ENCODE results near the gene UBA52. TPM values are rescaled to one million over a fixed set of nuclear protein-coding genes. Genes with fewer than 3 reads are reported as not detected.

UBA52 gene
- total RNA-seq, 3 donors from 2014 or later (not counting 1 experiment from before 2014, with no cell fraction given) = 1,016 to 1,271 (median 1,271) TPM

GRCh38 chr19:18603958-18604819 lies 32.5 kb downstream of the UBA52 start:
- H3K27me3 Mint-ChIP-seq (ENCODE audit: low read depth in 2 of 2) = peaks cover 35 to 45% of the 10 kb centered on the region in 2 donors
- TF ChIP-seq CTCF (IDR thresholded peaks at IDR 0.05) = no peak
- H3K9me3 ChIP-seq (ENCODE audit: control insufficient read depth, insufficient read depth, low read length) = no peaks in the 10 kb centered on the region
- no peak overlapping the region for H3K27ac Mint-ChIP-seq
- no peak overlapping the region for H3K4me3 Mint-ChIP-seq
- H3K36me3 Mint-ChIP-seq = no peaks in the 10 kb centered on the region
- no peaks in the 10 kb centered on the region for H3K36me3 ChIP-seq (ENCODE audit: control insufficient read depth, insufficient read depth, low read length)
- H3K27me3 ChIP-seq (ENCODE audit: control insufficient read depth, insufficient read depth, low read length) = peaks cover 53% of the 10 kb centered on the region
- DNase-seq (no peak), ATAC-seq (no peak)
- no peak overlapping the region for H3K4me3 ChIP-seq (ENCODE audit: low read length)
- peaks cover 10% of the 10 kb centered on the region for H3K4me1 ChIP-seq (ENCODE audit: control insufficient read depth, insufficient read depth, low read length)
- no peaks in the 10 kb centered on the region for H3K9me3 Mint-ChIP-seq
- intact Hi-C loops (cut with micrococcal nuclease) = no loop called here
- H3K4me1 Mint-ChIP-seq = peaks cover 4 to 16% of the 10 kb centered on the region in 2 donors
- no peak overlapping the region for H3K27ac ChIP-seq (ENCODE audit: low read length)
- 16% methylated on average over 26 of the region's 26 CpGs for WGBS (ENCODE audit: insufficient coverage)

- no peak for DNase-seq
- no peak overlapping the region for H3K4me3 Mint-ChIP-seq
- WGBS (ENCODE audit: insufficient coverage) = 18% methylated on average over 9 of the region's 10 CpGs
- H3K4me1 Mint-ChIP-seq = peaks cover 4 to 16% of the 10 kb centered on the region in 2 donors
- Histone ChIP-seq H3K9me3 (ENCODE audit: control insufficient read depth, insufficient read depth, low read length) (no peaks in the 10 kb centered on the region), H3K4me3 (ENCODE audit: low read length) (no peak overlapping the region), H3K27me3 (ENCODE audit: control insufficient read depth, insufficient read depth, low read length) (peaks cover 48% of the 10 kb centered on the region), H3K36me3 (ENCODE audit: control insufficient read depth, insufficient read depth, low read length) (no peaks in the 10 kb centered on the region), H3K27ac (ENCODE audit: low read length) (no peak overlapping the region), H3K4me1 (ENCODE audit: control insufficient read depth, insufficient read depth, low read length) (peaks cover 10% of the 10 kb centered on the region)
- TF ChIP-seq CTCF (IDR thresholded peaks at IDR 0.05) = no peak
- intact Hi-C loops (cut with micrococcal nuclease) = no loop called here
- ATAC-seq = no peak
- H3K9me3 Mint-ChIP-seq = no peaks in the 10 kb centered on the region
- no peaks in the 10 kb centered on the region for H3K36me3 Mint-ChIP-seq
- peaks cover 39 to 51% of the 10 kb centered on the region in 2 donors for H3K27me3 Mint-ChIP-seq (ENCODE audit: low read depth in 2 of 2)
- no peak overlapping the region for H3K27ac Mint-ChIP-seq
Observed at GRCh38 chr19:18604820-18605159, 33.1 kb downstream of the UBA52 start.

- Mint-ChIP-seq H3K27ac (no peak overlapping the region), H3K4me1 (peaks cover 4 to 16% of the 10 kb centered on the region in 2 donors), H3K36me3 (no peaks in the 10 kb centered on the region), H3K4me3 (no peak overlapping the region), H3K27me3 (ENCODE audit: low read depth in 2 of 2) (peaks cover 39 to 54% of the 10 kb centered on the region in 2 donors), H3K9me3 (no peaks in the 10 kb centered on the region)
- Histone ChIP-seq H3K27ac (ENCODE audit: low read length) (no peak overlapping the region), H3K36me3 (ENCODE audit: control insufficient read depth, insufficient read depth, low read length) (no peaks in the 10 kb centered on the region), H3K4me3 (ENCODE audit: low read length) (no peak overlapping the region), H3K4me1 (ENCODE audit: control insufficient read depth, insufficient read depth, low read length) (peaks cover 10% of the 10 kb centered on the region), H3K9me3 (ENCODE audit: control insufficient read depth, insufficient read depth, low read length) (no peaks in the 10 kb centered on the region), H3K27me3 (ENCODE audit: control insufficient read depth, insufficient read depth, low read length) (peaks cover 49% of the 10 kb centered on the region)
- TF ChIP-seq CTCF (IDR thresholded peaks at IDR 0.05) = no peak
- intact Hi-C loops (cut with micrococcal nuclease) = no loop called here
- no peak for DNase-seq
- WGBS (ENCODE audit: insufficient coverage) = 9% methylated on average over 17 of the region's 17 CpGs
- ATAC-seq = no peak
Observed at GRCh38 chr19:18605196-18605545, 33.5 kb downstream of the UBA52 start.
